ENCODE measurements around the gene IZUMO4.

DNA sequence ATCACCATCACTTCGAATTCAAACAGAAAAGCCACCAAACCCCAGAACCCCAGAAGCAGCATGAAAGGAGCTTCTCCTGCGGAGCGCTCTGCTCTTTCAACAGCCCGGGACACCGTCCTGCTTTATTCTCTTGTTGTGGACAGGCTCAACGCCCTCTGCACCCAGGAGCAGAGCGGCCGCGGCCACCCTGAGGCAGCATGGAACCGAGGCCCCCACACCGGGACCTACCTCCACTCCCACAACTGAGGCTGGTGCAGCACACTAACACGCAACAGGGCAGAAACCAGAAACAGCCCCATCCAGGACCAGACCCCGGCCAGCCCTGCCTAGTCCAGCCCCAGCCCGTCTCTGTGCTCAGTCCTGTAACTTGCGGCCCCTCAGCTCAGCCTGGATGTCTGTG, 47.5 kb downstream of the IZUMO4 start:
- TF ChIP-seq POLR2A (IDR thresholded peaks at IDR 0.05; ENCODE audit: low read depth, low read length): no peak
- no peak for TF ChIP-seq POLR2AphosphoS5 (IDR thresholded peaks at IDR 0.05; ENCODE audit: low read depth, low read length)

Data from GM12892 (cell line).